GM19099 (cell line): ENCODE results near the gene NYAP1.

Experiments
- POLR2A ChIP-seq: IDR thresholded peaks from 3 replicates; pipeline ENCODE4 v1.6.1; 2011; ENCODE audit warnings: low read depth; ENCODE audit not compliant: insufficient read length; ENCODE audit errors: extremely low read depth

NYAP1 gene

GRCh38 chr7:100520138-100520537 is 36.4 kb downstream of the NYAP1 start:
- no peak for TF ChIP-seq POLR2A

- no peak for TF ChIP-seq POLR2A
Observed at GRCh38 chr7:100521076-100521475, 37.3 kb downstream of the NYAP1 start.

GRCh38 chr7:100532165-100533022 is 48.7 kb downstream of the NYAP1 start:
- TF ChIP-seq POLR2A, result no peak

GRCh38 chr7:100538348-100538653 is 54.6 kb downstream of the NYAP1 start:
- no peak for TF ChIP-seq POLR2A

GRCh38 chr7:100538654-100539435 is 55.1 kb downstream of the NYAP1 start, which contains the start of gene AGFG2:
Gene AGFG2, plus strand, starts transcription at chr7:100539203. Its CDS starts 144 bp downstream, at chr7:100539347.
- TF ChIP-seq POLR2A, result peak; percentile 70

- TF ChIP-seq POLR2A, result no peak
Observed at GRCh38 chr7:100539436-100540006, 55.8 kb downstream of the NYAP1 start.

GRCh38 chr7:100540073-100540723 is 56.5 kb downstream of the NYAP1 start:
- no peak for TF ChIP-seq POLR2A

GRCh38 chr7:100543586-100543985 is 59.9 kb downstream of the NYAP1 start:
- no peak for TF ChIP-seq POLR2A

- TF ChIP-seq POLR2A, result no peak
Observed at GRCh38 chr7:100544386-100544785, 60.7 kb downstream of the NYAP1 start.
